ENCODE data around the gene TNFSF13.

TNFSF13 gene

GRCh38 chr17:7558544-7559319 is at the start of gene TNFSF13:
Gene TNFSF13, plus strand, starts transcription at chr17:7558750. Its CDS starts 290 bp downstream, at chr17:7559040.
- DNase-seq (ENCODE audit: low read depth), result no peak
- H3K4me3 ChIP-seq (ENCODE audit: low read depth, low read length), result peak within 1 kb of the TSS; percentile 43

GRCh38 chr17:7508846-7509245 is 49.7 kb upstream of the TNFSF13 start:
- TF ChIP-seq CTCF (conservative IDR thresholded peaks at IDR 0.05; ENCODE audit: low read depth, low read length), result no peak
- no peak overlapping the region for H3K4me3 ChIP-seq (ENCODE audit: low read depth, low read length)
- DNase-seq (ENCODE audit: low read depth), result no peak

More at GRCh38 chr17:7558544-7559319, at the start of gene TNFSF13:
- TF ChIP-seq CTCF (conservative IDR thresholded peaks at IDR 0.05; ENCODE audit: low read depth, low read length), result no peak

DNA sequence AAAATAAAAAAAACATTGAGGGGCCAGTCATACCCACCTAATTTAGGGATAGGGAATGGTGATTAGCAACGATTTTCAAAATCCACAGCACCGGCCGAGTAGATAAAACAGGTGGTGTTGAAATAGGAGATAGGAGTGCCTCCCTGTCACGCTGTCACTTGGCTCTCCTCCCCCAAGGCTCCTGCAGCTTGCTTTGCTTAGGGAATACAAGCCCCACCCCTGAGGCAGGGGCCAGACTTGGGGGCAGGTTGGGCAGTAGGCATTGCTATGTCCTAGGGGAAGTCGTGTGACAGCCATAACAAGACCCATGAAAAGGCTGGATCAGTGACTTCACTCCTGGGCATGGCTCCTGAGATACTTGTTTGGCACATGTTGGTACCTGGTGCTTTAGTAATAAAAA is 48.6 kb upstream of the TNFSF13 start:
- DNase-seq (ENCODE audit: low read depth), result no peak
- TF ChIP-seq CTCF (conservative IDR thresholded peaks at IDR 0.05; ENCODE audit: low read depth, low read length), result no peak
- H3K4me3 ChIP-seq (ENCODE audit: low read depth, low read length), result no peak overlapping the region

GRCh38 chr17:7511108-7511507 is 47.4 kb upstream of the TNFSF13 start:
- DNase-seq (ENCODE audit: low read depth), result no peak
- TF ChIP-seq CTCF (conservative IDR thresholded peaks at IDR 0.05; ENCODE audit: low read depth, low read length), result no peak
- no peak overlapping the region for H3K4me3 ChIP-seq (ENCODE audit: low read depth, low read length)

GRCh38 chr17:7512105-7512504 is 46.4 kb upstream of the TNFSF13 start:
- H3K4me3 ChIP-seq (ENCODE audit: low read depth, low read length), result no peak overlapping the region

DNA sequence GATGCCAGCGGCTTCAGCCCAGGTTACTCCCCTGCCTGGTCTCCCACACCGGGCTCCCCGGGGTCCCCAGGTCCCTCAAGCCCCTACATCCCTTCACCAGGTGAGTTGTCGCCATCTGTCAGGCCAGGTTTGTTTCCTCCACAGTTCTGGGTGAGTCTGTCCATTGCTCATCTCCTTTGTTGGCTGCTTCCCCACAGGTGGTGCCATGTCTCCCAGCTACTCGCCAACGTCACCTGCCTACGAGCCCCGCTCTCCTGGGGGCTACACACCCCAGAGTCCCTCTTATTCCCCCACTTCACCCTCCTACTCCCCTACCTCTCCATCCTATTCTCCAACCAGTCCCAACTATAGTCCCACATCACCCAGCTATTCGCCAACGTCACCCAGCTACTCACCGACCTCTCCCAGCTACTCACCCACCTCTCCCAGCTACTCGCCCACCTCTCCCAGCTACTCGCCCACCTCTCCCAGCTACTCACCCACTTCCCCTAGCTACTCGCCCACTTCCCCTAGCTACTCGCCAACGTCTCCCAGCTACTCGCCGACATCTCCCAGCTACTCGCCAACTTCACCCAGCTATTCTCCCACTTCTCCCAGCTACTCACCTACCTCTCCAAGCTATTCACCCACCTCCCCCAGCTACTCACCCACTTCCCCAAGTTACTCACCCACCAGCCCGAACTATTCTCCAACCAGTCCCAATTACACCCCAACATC is 45.6 kb upstream of the TNFSF13 start:
- DNase-seq (ENCODE audit: low read depth), result no peak
- no peak for TF ChIP-seq CTCF (conservative IDR thresholded peaks at IDR 0.05; ENCODE audit: low read depth, low read length)
- H3K4me3 ChIP-seq (ENCODE audit: low read depth, low read length), result no peak overlapping the region

More at GRCh38 chr17:7512105-7512504, 46.4 kb upstream of the TNFSF13 start:
- DNase-seq (ENCODE audit: low read depth), result no peak
- TF ChIP-seq CTCF (conservative IDR thresholded peaks at IDR 0.05; ENCODE audit: low read depth, low read length), result no peak
